Neural progenitor cell (in vitro differentiated cells): Measurements from ENCODE around the gene ZNF641.
"Not testable (repeated sequence)": the region's sequence is repeated elsewhere in the genome, so short reads cannot be mapped to it uniquely, and the experiment has no call there.

Experiments
- EZH2 ChIP-seq: fragments of 200-600 bp; sonication (generic); IDR thresholded peaks from 2 replicates; pipeline ENCODE4 v1.6.1; 2017; ENCODE audit warnings: antibody characterized with exemption, mild to moderate bottlenecking, moderate library complexity
- EZH2phosphoT487 ChIP-seq: fragments of 200-600 bp; sonication (generic); IDR thresholded peaks from 2 replicates; pipeline ENCODE4 v1.6.1; 2017; ENCODE audit warnings: antibody characterized with exemption
- TF ChIP-seq, protein P1 (sequence below): fragments of 200-600 bp; sonication (generic); IDR thresholded peaks from 2 replicates; pipeline ENCODE4 v1.5.1; 2017; ENCODE audit warnings: antibody characterized with exemption, mild to moderate bottlenecking

- TF ChIP-seq, protein P1, sequence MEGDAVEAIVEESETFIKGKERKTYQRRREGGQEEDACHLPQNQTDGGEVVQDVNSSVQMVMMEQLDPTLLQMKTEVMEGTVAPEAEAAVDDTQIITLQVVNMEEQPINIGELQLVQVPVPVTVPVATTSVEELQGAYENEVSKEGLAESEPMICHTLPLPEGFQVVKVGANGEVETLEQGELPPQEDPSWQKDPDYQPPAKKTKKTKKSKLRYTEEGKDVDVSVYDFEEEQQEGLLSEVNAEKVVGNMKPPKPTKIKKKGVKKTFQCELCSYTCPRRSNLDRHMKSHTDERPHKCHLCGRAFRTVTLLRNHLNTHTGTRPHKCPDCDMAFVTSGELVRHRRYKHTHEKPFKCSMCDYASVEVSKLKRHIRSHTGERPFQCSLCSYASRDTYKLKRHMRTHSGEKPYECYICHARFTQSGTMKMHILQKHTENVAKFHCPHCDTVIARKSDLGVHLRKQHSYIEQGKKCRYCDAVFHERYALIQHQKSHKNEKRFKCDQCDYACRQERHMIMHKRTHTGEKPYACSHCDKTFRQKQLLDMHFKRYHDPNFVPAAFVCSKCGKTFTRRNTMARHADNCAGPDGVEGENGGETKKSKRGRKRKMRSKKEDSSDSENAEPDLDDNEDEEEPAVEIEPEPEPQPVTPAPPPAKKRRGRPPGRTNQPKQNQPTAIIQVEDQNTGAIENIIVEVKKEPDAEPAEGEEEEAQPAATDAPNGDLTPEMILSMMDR = not testable (repeated sequence)
- not testable (repeated sequence) for TF ChIP-seq EZH2, EZH2phosphoT487
Measured at GRCh38 chr12:48333680-48334079, 17.0 kb downstream of the ZNF641 start.
